Left ventricle myocardium inferior (tissue), 1 donor: Measurements from ENCODE around the gene LCN15. TPM values are rescaled to one million over a fixed set of nuclear protein-coding genes. Genes with fewer than 3 reads are reported as not detected.

Source experiments
- DNase-seq: peaks from one replicate; pipeline ENCODE4 v3.0.0-alpha.2; 2020
- H3K27ac ChIP-seq: fragments of 200-600 bp; replicated peaks from 2 replicates; pipeline ENCODE4 v1.8.0; 2021
- H3K27me3 ChIP-seq: fragments of 200-600 bp; 2 replicates; pipeline ENCODE4 v1.8.0; 2021; ENCODE audit warnings: low read depth
- H3K36me3 ChIP-seq: fragments of 200-600 bp; 2 replicates; pipeline ENCODE4 v1.8.0; 2021
- H3K4me1 ChIP-seq: fragments of 200-600 bp; 2 replicates; pipeline ENCODE4 v1.8.0; 2021
- H3K4me3 ChIP-seq: fragments of 200-600 bp; 2 replicates; pipeline ENCODE4 v1.8.0; 2021; ENCODE audit warnings: mild to moderate bottlenecking, moderate library complexity
- H3K9me3 ChIP-seq: fragments of 200-600 bp; replicated peaks from 2 replicates; pipeline ENCODE4 v1.8.0; 2021
- CTCF ChIP-seq: fragments of 200-600 bp; IDR thresholded peaks from 2 replicates; pipeline ENCODE4 v1.8.0; 2021; ENCODE audit warnings: antibody characterized with exemption, mild to moderate bottlenecking, borderline replicate concordance
- intact Hi-C: fragments of 100-400 bp; cut with micrococcal nuclease; formaldehyde crosslinking; loops from one replicate; pipeline ENCODE4 v1.11.0; 2022
- total RNA-seq: library from RNA; stranded (reverse); fragmentation: NEBNext Ultra II Directional; extraction: Animal tissue kit (Norgen Biotek cat#: 25700); gene quantifications from one replicate; pipeline ENCODE4 v1.2.1, GENCODE V29; 2021
- donor health status: DM: no; HTN: yes; CAD: no; lungs with severe emphysema.

Gene LCN15
- total RNA-seq, 1 donor from 2014 or later: 0.41 TPM

- peaks cover 17% of the 10 kb centered on the region for H3K9me3 ChIP-seq
- no peaks in the 10 kb centered on the region for H3K27me3 ChIP-seq
- no peaks in the 10 kb centered on the region for H3K36me3 ChIP-seq
- peaks cover 34% of the 10 kb centered on the region for H3K4me1 ChIP-seq
- intact Hi-C loops: no loop called here
- no peak overlapping the region for H3K4me3 ChIP-seq
- TF ChIP-seq CTCF: no peak
- H3K27ac ChIP-seq: no peak overlapping the region
- DNase-seq: no peak
Measured at GRCh38 chr9:136751814-136752213, 12.5 kb downstream of the LCN15 start.

GRCh38 chr9:136751244-136751643 is 13.1 kb downstream of the LCN15 start:
- TF ChIP-seq CTCF: no peak
- DNase-seq: no peak
- no peak overlapping the region for H3K27ac ChIP-seq
- intact Hi-C loops: no loop called here
- H3K9me3 ChIP-seq: peaks cover 14% of the 10 kb centered on the region
- no peaks in the 10 kb centered on the region for H3K27me3 ChIP-seq
- no peaks in the 10 kb centered on the region for H3K36me3 ChIP-seq
- H3K4me1 ChIP-seq: peaks cover 39% of the 10 kb centered on the region
- H3K4me3 ChIP-seq: no peak overlapping the region

- intact Hi-C loops: no loop called here
- H3K27me3 ChIP-seq: no peaks in the 10 kb centered on the region
- peak overlapping the region; percentile 90 for H3K27ac ChIP-seq
- no peak for TF ChIP-seq CTCF
- H3K36me3 ChIP-seq: no peaks in the 10 kb centered on the region
- H3K4me1 ChIP-seq: peaks cover 39% of the 10 kb centered on the region
- DNase-seq: no peak
- H3K4me3 ChIP-seq: no peak overlapping the region
- peaks cover 13% of the 10 kb centered on the region for H3K9me3 ChIP-seq
Measured at GRCh38 chr9:136750526-136750925, 13.8 kb downstream of the LCN15 start.

GRCh38 chr9:136748666-136749611 is 15.4 kb downstream of the LCN15 start:
- Histone ChIP-seq H3K9me3 (peaks cover 13% of the 10 kb centered on the region), H3K4me3 (peak overlapping the region; percentile 23), H3K27ac (peak overlapping the region; percentile 90), H3K36me3 (no peaks in the 10 kb centered on the region), H3K27me3 (peaks cover 2% of the 10 kb centered on the region), H3K4me1 (peaks cover 39% of the 10 kb centered on the region)
- peak; percentile 68 for DNase-seq
- TF ChIP-seq CTCF: no peak
- intact Hi-C loops: no loop called here

GRCh38 chr9:136748201-136748600 is 16.1 kb downstream of the LCN15 start, which contains the start of gene LCN6:
TSS of gene LCN6 (minus strand) at chr9:136748525. CDS start at chr9:136748483, 42 bp downstream.
- Histone ChIP-seq H3K27me3 (peaks cover 8% of the 10 kb centered on the region), H3K4me3 (peak within 1 kb of the TSS; percentile 23), H3K36me3 (no peaks in the 10 kb centered on the region), H3K4me1 (peaks cover 39% of the 10 kb centered on the region), H3K9me3 (peaks cover 13% of the 10 kb centered on the region), H3K27ac (peak within 1 kb of the TSS; percentile 90)
- intact Hi-C loops: no loop called here
- DNase-seq: no peak
- TF ChIP-seq CTCF: no peak
